Loucy (cell line): ENCODE measurements around the gene ADCY5.

Experiments used
- H2AFZ ChIP-seq: fragments of 200-600 bp; sonication (generic); 2 replicates; pipeline ENCODE4 v1.6.0; 2016; ENCODE audit warnings: antibody characterized with exemption, mild to moderate bottlenecking, low read length, moderate library complexity
- H3F3A ChIP-seq: fragments of 200-600 bp; 2 replicates; pipeline ENCODE4 v1.6.0; 2016; ENCODE audit warnings: antibody characterized with exemption, low read depth, mild to moderate bottlenecking
- H3K27me3 ChIP-seq: fragments of 200-600 bp; sonication (generic); 2 replicates; pipeline ENCODE4 v1.6.1; 2014; ENCODE audit warnings: low read length, mild to moderate bottlenecking; ENCODE audit not compliant: insufficient read depth, poor library complexity, severe bottlenecking
- H3K36me3 ChIP-seq: fragments of 200-600 bp; sonication (generic); 2 replicates; pipeline ENCODE4 v1.6.1; 2016; ENCODE audit warnings: low read length; ENCODE audit not compliant: insufficient read depth
- H3K4me1 ChIP-seq: fragments of 200-600 bp; sonication (generic); 2 replicates; pipeline ENCODE4 v1.5.1; 2014; ENCODE audit warnings: low read length, mild to moderate bottlenecking; ENCODE audit not compliant: insufficient read depth, poor library complexity, severe bottlenecking
- H3K4me2 ChIP-seq: fragments of 200-600 bp; sonication (generic); 2 replicates; pipeline ENCODE4 v1.6.0; 2014; ENCODE audit warnings: antibody characterized with exemption, low read length, low read depth, mild to moderate bottlenecking; ENCODE audit not compliant: poor library complexity, severe bottlenecking
- H3K4me3 ChIP-seq: fragments of 200-600 bp; sonication (generic); 2 replicates; pipeline ENCODE4 v1.5.1; 2014; ENCODE audit warnings: low read length, mild to moderate bottlenecking, mixed read lengths; ENCODE audit not compliant: poor library complexity, severe bottlenecking
- H3K79me2 ChIP-seq: fragments of 200-600 bp; sonication (generic); 2 replicates; pipeline ENCODE4 v1.6.1; 2014; ENCODE audit warnings: low read length; ENCODE audit not compliant: insufficient read depth
- H3K9ac ChIP-seq: fragments of 200-600 bp; sonication (generic); 2 replicates; pipeline ENCODE4 v1.6.0; 2014; ENCODE audit warnings: mild to moderate bottlenecking, low read depth, low read length, moderate library complexity; ENCODE audit not compliant: poor library complexity, severe bottlenecking
- H3K9me2 ChIP-seq: fragments of 200-600 bp; sonication (generic); replicated peaks from 2 replicates; pipeline ENCODE4 v1.6.1; 2016; ENCODE audit warnings: low read depth, low read length, mixed read lengths
- H3K9me3 ChIP-seq: fragments of 200-600 bp; sonication (generic); 2 replicates; pipeline ENCODE4 v1.6.1; 2014; ENCODE audit warnings: mild to moderate bottlenecking, antibody characterized with exemption, low read length, low read depth; ENCODE audit not compliant: insufficient read depth
- H4K20me1 ChIP-seq: fragments of 200-600 bp; sonication (generic); 2 replicates; pipeline ENCODE4 v1.6.0; 2014; ENCODE audit warnings: antibody characterized with exemption, low read length, mild to moderate bottlenecking; ENCODE audit not compliant: insufficient read depth, poor library complexity, severe bottlenecking
- CTCF ChIP-seq: fragments of 200-600 bp; sonication (generic); conservative IDR thresholded peaks from 2 replicates; pipeline ENCODE4 v1.5.1; 2014; ENCODE audit warnings: mild to moderate bottlenecking, antibody characterized with exemption, low read length
- EZH2phosphoT487 ChIP-seq: fragments of 200-600 bp; IDR thresholded peaks from 2 replicates; pipeline ENCODE4 v1.6.1; 2018; ENCODE audit warnings: antibody characterized with exemption, mild to moderate bottlenecking, moderate library complexity, borderline replicate concordance

Gene ADCY5

GRCh38 chr3:123311201-123311600 lies 137.7 kb downstream of the ADCY5 start:
- H3K27me3 ChIP-seq, result no peaks in the 10 kb centered on the region
- H2AFZ ChIP-seq, result no peak overlapping the region
- no peak overlapping the region for H3K4me2 ChIP-seq
- H3K4me1 ChIP-seq, result no peaks in the 10 kb centered on the region
- H3K36me3 ChIP-seq, result no peaks in the 10 kb centered on the region
- no peak overlapping the region for H3K4me3 ChIP-seq
- no peaks in the 10 kb centered on the region for H3F3A ChIP-seq
- no peaks in the 10 kb centered on the region for H3K79me2 ChIP-seq
- no peak overlapping the region for H3K9ac ChIP-seq
- H4K20me1 ChIP-seq, result no peaks in the 10 kb centered on the region
- TF ChIP-seq EZH2phosphoT487, result no peak
- no peak for TF ChIP-seq CTCF
- H3K9me3 ChIP-seq, result no peaks in the 10 kb centered on the region
- H3K9me2 ChIP-seq, result no peaks in the 10 kb centered on the region

GRCh38 chr3:123310741-123311140 lies 138.1 kb downstream of the ADCY5 start:
- H3K4me2 ChIP-seq, result no peak overlapping the region
- TF ChIP-seq CTCF, result no peak
- no peak for TF ChIP-seq EZH2phosphoT487

GRCh38 chr3:123310186-123310585 lies 138.7 kb downstream of the ADCY5 start:
- Histone ChIP-seq H3K4me2 (no peak overlapping the region), H3K9ac (no peak overlapping the region), H3K27me3 (no peaks in the 10 kb centered on the region), H3K79me2 (no peaks in the 10 kb centered on the region), H3K4me1 (no peaks in the 10 kb centered on the region), H2AFZ (no peak overlapping the region), H3F3A (no peaks in the 10 kb centered on the region), H3K4me3 (no peak overlapping the region), H4K20me1 (no peaks in the 10 kb centered on the region), H3K36me3 (no peaks in the 10 kb centered on the region), H3K9me3 (no peaks in the 10 kb centered on the region), H3K9me2 (no peaks in the 10 kb centered on the region)
- TF ChIP-seq CTCF, result no peak
- TF ChIP-seq EZH2phosphoT487, result no peak

More at GRCh38 chr3:123310741-123311140, 138.1 kb downstream of the ADCY5 start:
- no peak overlapping the region for H3K4me3 ChIP-seq
- H2AFZ ChIP-seq, result no peak overlapping the region
- H3K27me3 ChIP-seq, result no peaks in the 10 kb centered on the region
- H3K9ac ChIP-seq, result no peak overlapping the region
- no peaks in the 10 kb centered on the region for H3K4me1 ChIP-seq
- no peaks in the 10 kb centered on the region for H3F3A ChIP-seq
- no peaks in the 10 kb centered on the region for H3K9me3 ChIP-seq
- no peaks in the 10 kb centered on the region for H3K36me3 ChIP-seq
- H3K79me2 ChIP-seq, result no peaks in the 10 kb centered on the region
- no peaks in the 10 kb centered on the region for H4K20me1 ChIP-seq
- H3K9me2 ChIP-seq, result no peaks in the 10 kb centered on the region
